HG03571 (cell line): ENCODE results near the gene DAG1.

Source experiments
- ATAC-seq: cut with Tn5 transposase; IDR thresholded peaks from one replicate; pipeline ENCODE4 v1.9.1; 2021; ENCODE audit not compliant: unreplicated experiment

DAG1 gene

DNA sequence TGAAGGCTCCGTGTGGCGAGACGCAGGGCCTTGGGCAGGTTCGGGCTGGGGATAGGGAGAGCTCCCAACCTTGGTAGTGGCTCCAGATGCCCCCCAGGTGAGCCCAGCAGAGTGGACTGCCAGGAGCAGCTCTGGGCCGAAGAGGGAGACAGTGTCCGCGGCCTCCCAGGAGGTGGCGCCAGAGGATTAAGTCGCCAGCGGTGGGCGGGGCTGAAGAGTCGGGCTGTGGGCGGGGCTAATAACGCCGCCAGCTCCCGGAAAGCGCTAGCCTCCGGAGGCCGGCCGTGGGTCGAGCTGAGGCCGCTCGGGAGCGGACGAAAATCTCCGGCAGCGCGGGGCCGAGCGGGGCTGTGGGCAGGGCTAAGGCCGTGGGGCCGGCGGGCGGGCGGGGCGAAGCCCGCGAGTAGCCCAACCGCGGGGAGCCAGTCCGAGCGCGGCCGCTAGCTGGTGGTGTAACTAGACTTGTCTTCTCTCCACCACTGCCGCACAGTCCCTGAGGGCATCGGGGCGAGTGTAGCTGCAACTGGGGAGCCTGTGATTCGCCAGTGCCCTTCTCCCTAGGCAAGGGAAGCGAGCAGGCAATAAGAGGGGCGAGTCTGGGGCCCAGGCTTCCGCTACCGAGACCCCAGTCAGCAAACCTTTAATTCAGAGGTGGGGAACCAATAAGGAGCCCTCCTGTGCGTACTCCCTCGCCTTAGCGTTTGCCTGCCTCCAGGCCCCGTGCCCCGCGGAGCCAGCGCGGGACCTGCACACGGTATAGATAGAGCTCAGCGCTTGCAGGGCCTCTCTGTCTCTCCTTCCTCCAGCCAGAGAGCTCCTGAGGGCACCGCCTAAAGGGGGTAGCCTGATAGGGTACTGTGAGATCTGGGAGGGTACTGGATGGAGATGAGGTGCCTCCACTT lies 69.8 kb downstream of the DAG1 start:
- ATAC-seq: peak; percentile 93

GRCh38 chr3:49552087-49552486 lies 82.0 kb downstream of the DAG1 start:
- no peak for ATAC-seq

DNA sequence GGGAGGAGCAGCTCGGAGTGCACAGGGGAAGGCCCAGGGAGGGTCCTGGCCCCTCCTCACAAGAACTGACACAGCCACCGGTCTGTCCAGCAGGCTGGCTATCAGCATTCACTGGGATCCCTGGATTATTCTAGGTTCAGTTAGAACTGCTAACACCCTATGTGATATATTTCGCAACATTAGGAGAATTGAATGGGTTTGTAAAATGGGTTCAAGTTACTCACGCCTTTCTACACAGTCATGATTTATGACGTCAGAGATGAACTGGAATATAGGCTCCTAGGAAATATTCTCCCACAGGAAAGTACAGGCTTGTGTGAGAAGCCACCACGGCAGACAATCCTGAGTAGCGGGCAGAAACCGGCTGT lies 83.2 kb downstream of the DAG1 start:
- ATAC-seq: no peak

DNA sequence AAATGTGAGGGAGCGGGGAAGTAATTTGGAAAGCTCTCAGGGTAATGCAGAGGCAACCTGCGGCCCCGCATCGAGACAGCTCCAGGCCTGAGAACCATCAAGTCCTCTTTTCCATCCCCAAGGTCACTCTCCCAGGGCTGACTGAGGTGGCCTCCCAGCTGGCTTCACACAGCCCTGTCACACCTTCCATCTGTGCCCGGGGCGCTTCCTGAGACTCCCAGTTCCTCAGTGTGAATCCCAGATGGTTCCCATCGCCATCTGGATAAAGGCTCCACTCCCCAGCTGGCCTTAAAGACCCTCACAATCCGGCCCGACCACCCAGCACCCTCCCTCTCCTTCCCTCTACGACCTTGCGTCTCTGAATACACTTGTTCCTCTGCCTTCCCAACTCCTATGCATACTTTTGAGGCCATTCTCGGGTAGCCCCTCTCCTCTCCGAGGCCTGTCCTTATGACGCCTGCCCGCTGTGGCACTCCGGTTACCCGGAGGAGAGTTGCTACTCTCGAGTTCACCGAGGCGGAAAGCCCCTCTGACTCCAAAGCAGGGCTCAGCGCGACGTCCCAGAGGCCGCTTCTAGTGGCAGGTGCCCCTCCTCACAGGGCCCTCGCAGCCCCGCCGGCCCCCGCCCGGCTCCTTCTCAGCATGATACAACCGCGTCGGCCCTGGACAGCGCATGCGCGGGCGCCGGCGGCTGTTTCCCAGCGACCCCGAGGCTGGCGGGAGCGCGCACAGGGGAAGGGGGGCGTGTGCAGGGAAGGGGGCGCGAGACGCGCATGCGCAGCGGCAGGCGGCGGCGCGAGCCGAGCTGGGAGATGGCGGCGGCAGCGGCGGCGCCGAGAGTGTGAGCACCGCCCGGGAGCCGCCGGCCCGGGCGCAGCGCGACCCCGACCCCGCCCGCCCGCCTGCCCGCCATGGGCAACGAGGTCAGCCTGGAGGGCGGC lies 83.9 kb downstream of the DAG1 start, which contains the start of gene BSN:
Gene BSN (plus strand): TSS at position 786 of the 941 bp plus-strand sequence. CDS start 126 bp downstream, at position 912.
- peak; percentile 68 for ATAC-seq

DNA sequence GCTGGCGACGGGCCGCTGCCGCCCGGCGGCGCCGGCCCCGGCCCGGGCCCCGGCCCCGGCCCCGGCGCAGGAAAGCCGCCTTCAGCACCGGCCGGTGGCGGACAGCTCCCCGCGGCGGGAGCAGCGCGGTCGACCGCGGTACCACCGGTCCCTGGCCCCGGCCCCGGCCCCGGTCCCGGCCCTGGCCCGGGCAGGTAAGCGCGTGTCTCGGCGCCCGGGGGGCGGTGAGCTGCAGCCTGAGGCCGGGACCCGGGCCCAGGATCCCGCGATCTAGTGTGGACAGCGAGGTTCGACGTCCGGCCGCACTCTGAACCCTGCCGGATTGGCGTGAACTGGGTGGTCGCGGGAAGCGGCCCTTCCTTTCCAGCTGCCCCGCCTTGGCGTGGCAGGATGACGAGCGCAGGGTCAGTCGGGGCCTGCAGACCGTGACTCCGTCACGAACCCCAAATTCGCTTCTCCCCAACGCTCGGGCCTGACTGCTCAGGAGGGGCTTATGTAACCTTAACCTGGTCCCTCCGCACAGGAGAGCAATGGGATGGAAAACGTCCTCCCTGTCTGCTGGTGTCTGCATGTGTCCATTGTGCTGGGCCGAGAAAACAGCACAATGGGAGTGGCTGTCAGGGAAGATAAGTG lies 84.7 kb downstream of the DAG1 start:
- ATAC-seq: peak; percentile 37

DNA sequence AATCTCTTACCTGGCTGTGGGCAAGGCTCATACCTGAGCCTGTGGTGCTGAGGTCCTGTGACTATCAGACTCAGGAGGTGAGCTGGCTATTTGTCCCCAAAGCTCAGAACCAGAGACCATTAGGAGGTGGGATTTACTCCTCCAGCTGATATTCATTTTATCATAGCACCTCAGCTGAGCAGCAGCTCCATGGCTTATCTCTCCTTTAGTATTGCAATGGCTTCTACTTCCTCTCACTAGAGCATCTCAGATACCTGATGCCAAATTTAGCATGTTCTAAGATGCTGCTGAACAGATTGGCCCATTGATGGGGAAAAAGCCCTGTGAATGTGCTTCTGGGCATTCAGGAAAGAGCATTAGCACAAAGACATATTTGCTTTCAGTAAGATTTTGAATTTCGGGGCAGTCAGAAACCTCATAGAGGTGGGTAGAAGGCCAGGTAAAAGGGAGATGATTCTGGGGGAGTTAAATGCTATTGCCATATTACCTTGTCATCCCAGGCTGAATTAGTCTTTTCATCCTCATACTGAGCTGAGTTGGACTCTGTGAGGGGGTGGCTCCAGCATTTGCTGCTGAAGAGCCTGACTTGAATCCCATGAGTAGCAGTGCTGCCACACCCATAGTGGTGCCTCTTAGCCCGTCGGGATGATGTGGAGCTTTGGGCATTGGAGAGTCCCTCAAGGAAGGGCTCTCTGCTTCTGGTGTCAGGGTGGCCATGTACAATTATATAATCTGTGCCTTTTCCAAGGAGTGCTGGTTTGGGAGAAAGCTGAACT lies 86.6 kb downstream of the DAG1 start:
- no peak for ATAC-seq

DNA sequence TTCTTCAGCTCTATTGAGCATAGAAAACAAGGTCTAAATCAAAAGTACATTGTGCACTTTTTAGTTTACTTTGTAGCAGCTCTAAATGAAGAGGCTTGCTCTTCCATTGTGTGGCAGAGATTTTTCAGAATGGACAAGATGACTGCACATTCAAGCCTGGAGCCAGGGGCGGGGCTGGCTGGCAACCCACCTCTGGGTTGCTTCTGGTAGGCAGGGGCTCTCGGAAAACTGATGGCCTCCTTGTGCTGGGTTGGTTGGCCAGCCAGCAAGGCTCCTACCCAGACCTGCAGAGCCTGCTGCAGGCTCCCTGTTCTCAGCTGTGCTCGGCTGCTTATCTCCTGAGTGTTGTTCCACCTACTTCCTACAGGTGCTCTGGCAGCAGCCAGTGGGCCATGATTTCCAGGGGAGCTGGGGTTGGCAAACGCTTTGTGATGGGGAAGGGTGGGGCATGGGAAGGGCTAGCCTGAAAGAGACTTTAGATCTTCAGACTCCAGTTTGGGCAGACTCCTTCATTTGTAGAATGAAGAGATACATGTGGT lies 93.0 kb downstream of the DAG1 start:
- no peak for ATAC-seq

- ATAC-seq: no peak
Measured at GRCh38 chr3:49563766-49564165, 93.7 kb downstream of the DAG1 start.

DNA sequence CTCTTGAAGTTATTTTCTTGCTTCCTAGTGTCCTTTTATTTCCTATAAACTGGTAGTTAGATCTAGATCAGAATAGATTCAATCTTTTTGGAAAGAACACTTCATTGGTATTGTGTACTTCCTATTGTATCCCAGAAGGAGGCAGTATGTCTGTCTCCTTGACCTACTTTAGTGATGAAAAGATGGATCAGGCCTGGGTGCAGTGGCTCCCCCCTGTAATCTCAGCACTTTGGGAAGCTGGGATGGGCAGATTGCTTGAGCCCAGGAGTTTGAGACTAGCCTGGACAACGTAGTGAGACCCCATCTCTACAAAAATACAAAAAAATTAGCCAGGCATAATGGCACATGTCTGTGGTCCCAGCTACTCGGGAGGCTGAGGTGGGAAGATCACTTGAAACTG lies 96.2 kb downstream of the DAG1 start:
- no peak for ATAC-seq

GRCh38 chr3:49567406-49567805 lies 97.3 kb downstream of the DAG1 start:
- no peak for ATAC-seq

DNA sequence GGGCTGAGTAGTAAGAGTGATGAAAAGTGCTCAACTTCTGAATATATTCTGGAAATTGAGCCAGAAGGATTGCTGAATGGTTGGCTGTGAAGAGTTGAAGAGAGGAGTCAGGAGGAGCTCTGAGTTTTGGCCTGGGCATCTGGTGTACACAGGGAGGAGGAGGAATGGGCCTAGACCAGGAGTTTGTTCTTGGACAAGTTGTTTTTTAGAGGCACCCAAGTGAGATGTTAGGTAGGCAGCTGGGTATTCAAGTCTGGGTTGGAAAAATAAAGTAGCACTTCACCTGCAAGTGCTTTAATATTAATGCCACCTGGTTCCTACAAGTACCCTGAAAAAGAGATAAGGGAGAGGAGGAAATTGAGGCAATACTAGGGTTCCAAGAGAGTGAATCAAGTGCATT lies 98.9 kb downstream of the DAG1 start:
- no peak for ATAC-seq

- no peak for ATAC-seq
Measured at GRCh38 chr3:49570028-49570654, 100.1 kb downstream of the DAG1 start.

DNA sequence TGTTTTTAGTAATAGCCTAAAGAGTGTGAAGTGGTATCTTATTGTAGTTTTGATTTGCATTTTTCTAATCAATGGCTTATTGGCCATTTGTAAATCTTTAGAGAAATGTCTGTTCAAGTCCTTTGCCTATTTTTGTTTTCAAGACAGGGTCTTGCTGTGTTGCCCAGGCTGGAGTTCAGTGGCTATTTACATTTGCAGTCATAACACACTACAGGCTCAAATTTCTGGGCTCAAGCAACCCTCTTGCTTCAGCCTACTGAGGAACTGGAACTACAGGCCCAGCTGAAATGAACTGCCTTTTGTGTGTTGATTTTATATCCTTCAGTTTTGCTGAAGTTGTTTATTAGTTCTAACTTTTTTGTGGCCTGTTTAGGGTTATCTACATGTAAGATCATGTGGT lies 112.1 kb downstream of the DAG1 start:
- ATAC-seq: no peak
